ENCODE data around the gene FLT4. TPM values are rescaled to one million over a fixed set of nuclear protein-coding genes. Genes with fewer than 3 reads are reported as not detected.

The FLT4 gene
- total and polyA plus RNA-seq, 5 donors from 2014 or later = 1.2 to 4.0 (median 2.4) TPM

- H3K27ac Mint-ChIP-seq = no peak overlapping the region
- no peaks in the 10 kb centered on the region for H3K36me3 ChIP-seq (ENCODE audit: control insufficient read depth, insufficient read depth, low read length)
- H3K27me3 ChIP-seq (ENCODE audit: control insufficient read depth, insufficient read depth, low read length) = no peaks in the 10 kb centered on the region
- H3K4me1 Mint-ChIP-seq = peaks cover 0 to 10% (median 1%) of the 10 kb centered on the region in 4 donors
- H3K4me3 ChIP-seq (ENCODE audit: low read depth, low read length) = no peak overlapping the region
- no peak overlapping the region for H3K4me3 Mint-ChIP-seq
- H3K36me3 Mint-ChIP-seq = no peaks in the 10 kb centered on the region
- DNase-seq (no peak), ATAC-seq (ENCODE audit: low read depth in 2 of 2) (no peak)
- no peaks in the 10 kb centered on the region for H3K9me3 ChIP-seq (ENCODE audit: control insufficient read depth in 2 of 2, low read length in 2 of 2)
- H3K27me3 Mint-ChIP-seq = no peaks in the 10 kb centered on the region
- no peaks in the 10 kb centered on the region for H3K4me1 ChIP-seq (ENCODE audit: control insufficient read depth, insufficient read depth, low read length, poor library complexity, severe bottlenecking)
- H3K27ac ChIP-seq (ENCODE audit: insufficient read depth, low read length, poor library complexity, severe bottlenecking) = no peak overlapping the region
- H3K9me3 Mint-ChIP-seq = no peaks in the 10 kb centered on the region
Measured at GRCh38 chr5:180604271-180604670, 45.1 kb downstream of the FLT4 start.

GRCh38 chr5:180603076-180603594 is 46.3 kb downstream of the FLT4 start:
- no peak overlapping the region for H3K4me3 ChIP-seq (ENCODE audit: low read depth, low read length)
- no peak overlapping the region for H3K27ac Mint-ChIP-seq
- H3K4me3 Mint-ChIP-seq = no peak overlapping the region
- H3K9me3 ChIP-seq (ENCODE audit: control insufficient read depth in 2 of 2, low read length in 2 of 2) = no peaks in the 10 kb centered on the region
- no peaks in the 10 kb centered on the region for H3K27me3 Mint-ChIP-seq
- no peaks in the 10 kb centered on the region for H3K4me1 ChIP-seq (ENCODE audit: control insufficient read depth, insufficient read depth, low read length, poor library complexity, severe bottlenecking)
- ATAC-seq (ENCODE audit: low read depth in 2 of 2) (no peak), DNase-seq (no peak)
- no peak overlapping the region for H3K27ac ChIP-seq (ENCODE audit: insufficient read depth, low read length, poor library complexity, severe bottlenecking)
- H3K4me1 Mint-ChIP-seq = peaks cover 0 to 6% (median 1%) of the 10 kb centered on the region in 4 donors
- no peaks in the 10 kb centered on the region for H3K9me3 Mint-ChIP-seq
- H3K36me3 ChIP-seq (ENCODE audit: control insufficient read depth, insufficient read depth, low read length) = no peaks in the 10 kb centered on the region
- H3K27me3 ChIP-seq (ENCODE audit: control insufficient read depth, insufficient read depth, low read length) = no peaks in the 10 kb centered on the region
- H3K36me3 Mint-ChIP-seq = no peaks in the 10 kb centered on the region

- Histone ChIP-seq H3K27me3 (ENCODE audit: control insufficient read depth, insufficient read depth, low read length) (no peaks in the 10 kb centered on the region), H3K36me3 (ENCODE audit: control insufficient read depth, insufficient read depth, low read length) (no peaks in the 10 kb centered on the region), H3K27ac (ENCODE audit: insufficient read depth, low read length, poor library complexity, severe bottlenecking) (no peak overlapping the region), H3K4me1 (ENCODE audit: control insufficient read depth, insufficient read depth, low read length, poor library complexity, severe bottlenecking) (no peaks in the 10 kb centered on the region), H3K9me3 (ENCODE audit: control insufficient read depth in 2 of 2, low read length in 2 of 2) (no peaks in the 10 kb centered on the region), H3K4me3 (ENCODE audit: low read depth, low read length) (no peak overlapping the region)
- Mint-ChIP-seq H3K36me3 (no peaks in the 10 kb centered on the region), H3K27ac (no peak overlapping the region), H3K4me3 (no peak overlapping the region), H3K9me3 (no peaks in the 10 kb centered on the region), H3K27me3 (no peaks in the 10 kb centered on the region), H3K4me1 (peaks cover 0 to 3% (median 1%) of the 10 kb centered on the region in 4 donors)
- ATAC-seq (ENCODE audit: low read depth in 2 of 2) (no peak), DNase-seq (no peak)
Measured at GRCh38 chr5:180602481-180603075, 46.8 kb downstream of the FLT4 start.

- no peak for DNase-seq
- no peaks in the 10 kb centered on the region for H3K36me3 Mint-ChIP-seq
- no peaks in the 10 kb centered on the region for H3K9me3 Mint-ChIP-seq
- Histone ChIP-seq H3K36me3 (ENCODE audit: control insufficient read depth, insufficient read depth, low read length) (no peaks in the 10 kb centered on the region), H3K4me1 (ENCODE audit: control insufficient read depth, insufficient read depth, low read length, poor library complexity, severe bottlenecking) (no peaks in the 10 kb centered on the region), H3K4me3 (ENCODE audit: low read depth, low read length) (no peak overlapping the region), H3K9me3 (ENCODE audit: control insufficient read depth in 2 of 2, low read length in 2 of 2) (no peaks in the 10 kb centered on the region), H3K27me3 (ENCODE audit: control insufficient read depth, insufficient read depth, low read length) (no peaks in the 10 kb centered on the region), H3K27ac (ENCODE audit: insufficient read depth, low read length, poor library complexity, severe bottlenecking) (no peak overlapping the region)
- peaks cover 0 to 3% (median 1%) of the 10 kb centered on the region in 4 donors for H3K4me1 Mint-ChIP-seq
- no peaks in the 10 kb centered on the region for H3K27me3 Mint-ChIP-seq
- no peak overlapping the region for H3K27ac Mint-ChIP-seq
- ATAC-seq (ENCODE audit: low read depth in 2 of 2) = no peak
- no peak overlapping the region for H3K4me3 Mint-ChIP-seq
Measured at GRCh38 chr5:180601591-180602480, 47.6 kb downstream of the FLT4 start.

- peaks cover 0 to 3% (median 0%) of the 10 kb centered on the region in 4 donors for H3K4me1 Mint-ChIP-seq
- peak overlapping the region in 1 of 3 donors; percentile 38 for H3K27ac Mint-ChIP-seq
- H3K36me3 Mint-ChIP-seq = no peaks in the 10 kb centered on the region
- Histone ChIP-seq H3K4me3 (ENCODE audit: low read depth, low read length) (no peak overlapping the region), H3K36me3 (ENCODE audit: control insufficient read depth, insufficient read depth, low read length) (no peaks in the 10 kb centered on the region), H3K4me1 (ENCODE audit: control insufficient read depth, insufficient read depth, low read length, poor library complexity, severe bottlenecking) (no peaks in the 10 kb centered on the region), H3K27me3 (ENCODE audit: control insufficient read depth, insufficient read depth, low read length) (no peaks in the 10 kb centered on the region), H3K27ac (ENCODE audit: insufficient read depth, low read length, poor library complexity, severe bottlenecking) (no peak overlapping the region), H3K9me3 (ENCODE audit: control insufficient read depth in 2 of 2, low read length in 2 of 2) (no peaks in the 10 kb centered on the region)
- H3K27me3 Mint-ChIP-seq = peaks cover 5% of the 10 kb centered on the region
- ATAC-seq (ENCODE audit: low read depth in 2 of 2) (no peak), DNase-seq (no peak)
- no peak overlapping the region for H3K4me3 Mint-ChIP-seq
- H3K9me3 Mint-ChIP-seq = peaks cover 0 to 1% (median 0%) of the 10 kb centered on the region in 7 donors
Measured at GRCh38 chr5:180600554-180601041, 48.8 kb downstream of the FLT4 start.

GRCh38 chr5:180599981-180600553 is 49.3 kb downstream of the FLT4 start:
- H3K4me3 ChIP-seq (ENCODE audit: low read depth, low read length) = no peak overlapping the region
- H3K36me3 Mint-ChIP-seq = no peaks in the 10 kb centered on the region
- H3K36me3 ChIP-seq (ENCODE audit: control insufficient read depth, insufficient read depth, low read length) = no peaks in the 10 kb centered on the region
- H3K9me3 Mint-ChIP-seq = peaks cover 0 to 1% (median 0%) of the 10 kb centered on the region in 7 donors
- H3K27ac ChIP-seq (ENCODE audit: insufficient read depth, low read length, poor library complexity, severe bottlenecking) = no peak overlapping the region
- H3K4me1 ChIP-seq (ENCODE audit: control insufficient read depth, insufficient read depth, low read length, poor library complexity, severe bottlenecking) = no peaks in the 10 kb centered on the region
- H3K4me1 Mint-ChIP-seq = no peaks in the 10 kb centered on the region
- peaks cover 5% of the 10 kb centered on the region for H3K27me3 Mint-ChIP-seq
- H3K9me3 ChIP-seq (ENCODE audit: control insufficient read depth in 2 of 2, low read length in 2 of 2) = no peaks in the 10 kb centered on the region
- peak overlapping the region in 1 of 3 donors; percentile 38 for H3K27ac Mint-ChIP-seq
- no peaks in the 10 kb centered on the region for H3K27me3 ChIP-seq (ENCODE audit: control insufficient read depth, insufficient read depth, low read length)
- ATAC-seq (ENCODE audit: low read depth in 2 of 2) (no peak), DNase-seq (no peak)
- no peak overlapping the region for H3K4me3 Mint-ChIP-seq

GRCh38 chr5:180599590-180599914 is 49.8 kb downstream of the FLT4 start:
- H3K27ac Mint-ChIP-seq = no peak overlapping the region
- H3K9me3 Mint-ChIP-seq = peaks cover 0 to 1% (median 0%) of the 10 kb centered on the region in 7 donors
- no peak overlapping the region for H3K4me3 Mint-ChIP-seq
- no peaks in the 10 kb centered on the region for H3K27me3 ChIP-seq (ENCODE audit: control insufficient read depth, insufficient read depth, low read length)
- ATAC-seq (ENCODE audit: low read depth in 2 of 2) = no peak
- no peak overlapping the region for H3K4me3 ChIP-seq (ENCODE audit: low read depth, low read length)
- H3K36me3 Mint-ChIP-seq = no peaks in the 10 kb centered on the region
- H3K9me3 ChIP-seq (ENCODE audit: control insufficient read depth in 2 of 2, low read length in 2 of 2) = no peaks in the 10 kb centered on the region
- no peaks in the 10 kb centered on the region for H3K4me1 ChIP-seq (ENCODE audit: control insufficient read depth, insufficient read depth, low read length, poor library complexity, severe bottlenecking)
- DNase-seq = no peak
- no peaks in the 10 kb centered on the region for H3K36me3 ChIP-seq (ENCODE audit: control insufficient read depth, insufficient read depth, low read length)
- H3K27ac ChIP-seq (ENCODE audit: insufficient read depth, low read length, poor library complexity, severe bottlenecking) = no peak overlapping the region
- no peaks in the 10 kb centered on the region for H3K4me1 Mint-ChIP-seq
- H3K27me3 Mint-ChIP-seq = peaks cover 5% of the 10 kb centered on the region
